HPDE6-E6E7 (cell line): Measurements from ENCODE around the gene PARP4.
"Not testable (repeated sequence)": the region's sequence is repeated elsewhere in the genome, so short reads cannot be mapped to it uniquely, and the experiment has no call there.

Experiments
- DNase-seq: peaks from one replicate; pipeline ENCODE4 v3.0.0; 2011; ENCODE audit warnings: missing footprints; ENCODE audit errors: extremely low spot score

Gene PARP4

GRCh38 chr13:24450530-24450929 is 62.0 kb downstream of the PARP4 start:
- no peak for DNase-seq

- DNase-seq = not testable (repeated sequence)
Observed at GRCh38 chr13:24444851-24445250, 67.7 kb downstream of the PARP4 start.

- DNase-seq = no peak
Observed at GRCh38 chr13:24443366-24443765, 69.2 kb downstream of the PARP4 start.

GRCh38 chr13:24426045-24426444 is 86.5 kb downstream of the PARP4 start:
- DNase-seq = not testable (repeated sequence)

GRCh38 chr13:24419668-24420067 is 92.9 kb downstream of the PARP4 start:
- DNase-seq = not testable (repeated sequence)

- DNase-seq = no peak
Observed at GRCh38 chr13:24407844-24408243, 104.7 kb downstream of the PARP4 start.

- no peak for DNase-seq
Observed at GRCh38 chr13:24406524-24406923, 106.1 kb downstream of the PARP4 start.

- DNase-seq = no peak
Observed at GRCh38 chr13:24396821-24397220, 115.8 kb downstream of the PARP4 start.

- no peak for DNase-seq
Observed at GRCh38 chr13:24392972-24393371, 119.6 kb downstream of the PARP4 start.

- not testable (repeated sequence) for DNase-seq
Observed at GRCh38 chr13:24391771-24392683, 120.6 kb downstream of the PARP4 start.

- not testable (repeated sequence) for DNase-seq
Observed at GRCh38 chr13:24390795-24391194, 121.8 kb downstream of the PARP4 start.

- DNase-seq = no peak
Observed at GRCh38 chr13:24389506-24389905, 123.1 kb downstream of the PARP4 start.

- not testable (repeated sequence) for DNase-seq
Observed at GRCh38 chr13:24388743-24389142, 123.8 kb downstream of the PARP4 start.

GRCh38 chr13:24386816-24387708 is 125.5 kb downstream of the PARP4 start:
- no peak for DNase-seq

GRCh38 chr13:24385902-24386301 is 126.7 kb downstream of the PARP4 start:
- no peak for DNase-seq

GRCh38 chr13:24384946-24385345 is 127.6 kb downstream of the PARP4 start:
- not testable (repeated sequence) for DNase-seq

GRCh38 chr13:24384091-24384490 is 128.5 kb downstream of the PARP4 start:
- not testable (repeated sequence) for DNase-seq

GRCh38 chr13:24381541-24382265 is 130.9 kb downstream of the PARP4 start:
- no peak for DNase-seq

- not testable (repeated sequence) for DNase-seq
Observed at GRCh38 chr13:24380881-24381280, 131.7 kb downstream of the PARP4 start.

- not testable (repeated sequence) for DNase-seq
Observed at GRCh38 chr13:24380227-24380626, 132.4 kb downstream of the PARP4 start.

GRCh38 chr13:24371273-24371672 is 141.3 kb downstream of the PARP4 start:
- DNase-seq = not testable (repeated sequence)
